ENCODE results near the gene STK36. TPM values are rescaled to one million over a fixed set of nuclear protein-coding genes. Genes with fewer than 3 reads are reported as not detected.

Gene STK36
- total RNA-seq, 1 experiment from 2014 or later: 48.6 TPM

- Histone ChIP-seq H3K27me3 (ENCODE audit: control insufficient read depth, insufficient read depth, low read length) (no peaks in the 10 kb centered on the region), H3K27ac (ENCODE audit: low read length) (no peak overlapping the region), H3K4me3 (ENCODE audit: low read depth in 2 of 2, low read length in 2 of 2) (no peak overlapping the region), H3K4me1 (ENCODE audit: control insufficient read depth, insufficient read depth, low read length) (peaks cover 22% of the 10 kb centered on the region), H3K9me3 (ENCODE audit: control insufficient read depth, insufficient read depth, low read depth, low read length) (no peaks in the 10 kb centered on the region), H3K36me3 (ENCODE audit: control insufficient read depth, insufficient read depth, low read length) (no peaks in the 10 kb centered on the region; the same call in 1 of the 2 replicates)
- ChIA-PET POLR2A (no interaction called here), CTCF (no interaction called here)
- ATAC-seq (no peak), DNase-seq (ENCODE audit: low read depth, low spot score) (no peak)
- intact Hi-C loops (cut with micrococcal nuclease; ENCODE audit: unreplicated experiment) (no loop called here), in situ Hi-C loops (cut with HindIII; ENCODE audit: low pct_unique_long_range_greater_than_20kb, low sequenced_read_pairs) (no loop called here)
- TF ChIP-seq TCF7L2 (IDR thresholded peaks at IDR 0.05; ENCODE audit: low read depth, low read length): no peak
- TF ChIP-seq REST (IDR thresholded peaks at IDR 0.05; ENCODE audit: insufficient read depth in 1 of 2, low read depth in 2 of 2, low read length in 1 of 2): no peak
- no peak for TF ChIP-seq POLR2AphosphoS5 (IDR thresholded peaks at IDR 0.05; ENCODE audit: low read depth, low read length)
- no peak for TF ChIP-seq SIN3A (IDR thresholded peaks at IDR 0.05; ENCODE audit: borderline replicate concordance, insufficient read depth, low read depth, low read length)
- no peak for TF ChIP-seq CTCF (IDR thresholded peaks at IDR 0.05)
- no TSS peak for BruUV-seq (replicated peaks)
Measured at GRCh38 chr2:218718058-218718457, 46.2 kb downstream of the STK36 start.

- BruUV-seq (replicated peaks): no TSS peak
- Histone ChIP-seq H3K36me3 (ENCODE audit: control insufficient read depth, insufficient read depth, low read length) (no peaks in the 10 kb centered on the region; the same call in 1 of the 2 replicates), H3K9me3 (ENCODE audit: control insufficient read depth, insufficient read depth, low read depth, low read length) (no peaks in the 10 kb centered on the region), H3K27me3 (ENCODE audit: control insufficient read depth, insufficient read depth, low read length) (no peaks in the 10 kb centered on the region), H3K4me1 (ENCODE audit: control insufficient read depth, insufficient read depth, low read length) (peaks cover 29% of the 10 kb centered on the region), H3K27ac (ENCODE audit: low read length) (no peak overlapping the region), H3K4me3 (ENCODE audit: low read depth in 2 of 2, low read length in 2 of 2) (no peak overlapping the region)
- in situ Hi-C loops (cut with HindIII; ENCODE audit: low pct_unique_long_range_greater_than_20kb, low sequenced_read_pairs): no loop called here
- POLR2A ChIA-PET: no interaction called here
- TF ChIP-seq REST (IDR thresholded peaks at IDR 0.05; ENCODE audit: insufficient read depth in 1 of 2, low read depth in 2 of 2, low read length in 1 of 2) (no peak), SIN3A (IDR thresholded peaks at IDR 0.05; ENCODE audit: borderline replicate concordance, insufficient read depth, low read depth, low read length) (no peak), POLR2AphosphoS5 (IDR thresholded peaks at IDR 0.05; ENCODE audit: low read depth, low read length) (no peak), TCF7L2 (IDR thresholded peaks at IDR 0.05; ENCODE audit: low read depth, low read length) (no peak), CTCF (IDR thresholded peaks at IDR 0.05) (no peak)
- DNase-seq (ENCODE audit: low read depth, low spot score) (no peak), ATAC-seq (no peak)
- intact Hi-C loops (cut with micrococcal nuclease; ENCODE audit: unreplicated experiment): no loop called here
- CTCF ChIA-PET: no interaction called here
Measured at GRCh38 chr2:218719457-218719856, 47.6 kb downstream of the STK36 start.
